GM18951 (cell line): ENCODE data around the gene MAP3K21.

Experiments
- POLR2A ChIP-seq: IDR thresholded peaks from 4 replicates; pipeline ENCODE4 v1.6.1; 2011; ENCODE audit warnings: mild to moderate bottlenecking; ENCODE audit not compliant: insufficient read length, insufficient read depth; ENCODE audit errors: extremely low read depth
- in situ Hi-C: fragments of 300-500 bp; cut with MboI; formaldehyde crosslinking; loops from one replicate; pipeline ENCODE4 v1.12.0; 2022; ENCODE audit warnings: low sequenced_read_pairs, mixed read lengths, inconsistent platforms; ENCODE audit not compliant: unreplicated experiment

The MAP3K21 gene

DNA sequence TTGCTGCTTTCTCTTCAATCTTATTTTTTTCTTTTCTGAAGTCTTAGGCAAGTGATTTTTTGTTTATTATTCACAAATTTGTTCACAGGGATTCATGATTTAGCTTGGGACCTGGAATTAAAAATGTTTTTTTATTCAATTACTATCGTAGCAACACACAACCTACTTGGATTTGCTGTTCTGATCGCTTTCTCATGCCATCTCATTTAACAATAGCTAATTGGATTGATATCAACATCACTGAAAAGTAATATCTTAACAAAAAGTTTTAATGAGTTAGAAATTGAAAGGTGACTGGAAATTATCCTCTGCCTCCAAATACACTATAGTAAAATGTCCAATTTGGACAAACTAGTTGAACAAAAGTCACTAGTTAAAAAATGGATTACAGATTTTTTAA, 32.4 kb downstream of the MAP3K21 start:
- in situ Hi-C loops: no loop called here
- no peak for TF ChIP-seq POLR2A

DNA sequence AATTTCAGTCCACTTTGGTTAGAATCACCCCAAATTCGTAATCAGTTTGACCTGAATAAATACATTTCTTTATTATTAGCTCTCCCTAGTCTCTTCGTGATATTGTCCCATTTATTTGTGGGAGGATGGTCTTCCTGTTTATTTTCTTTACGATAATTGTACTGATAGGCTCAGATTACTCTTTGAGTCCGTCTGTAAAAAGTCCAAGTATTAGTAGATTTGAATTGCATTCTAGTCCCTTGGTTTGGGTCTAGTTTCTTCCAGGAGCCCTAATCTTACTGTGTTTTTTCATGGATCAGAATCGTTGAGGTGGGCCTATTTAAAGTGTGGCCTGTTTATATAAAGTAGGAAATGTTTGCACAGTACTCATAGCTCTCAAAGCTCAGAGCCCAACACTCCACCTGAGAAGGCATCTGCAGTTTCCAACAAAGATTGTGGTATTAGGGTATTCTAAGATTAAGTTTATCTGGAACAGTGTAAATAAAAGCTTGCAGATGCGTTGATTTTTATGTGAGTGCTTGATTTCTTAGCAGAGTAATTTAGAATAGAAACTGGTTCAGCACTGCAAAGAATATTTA, 33.1 kb downstream of the MAP3K21 start:
- in situ Hi-C loops: no loop called here

DNA sequence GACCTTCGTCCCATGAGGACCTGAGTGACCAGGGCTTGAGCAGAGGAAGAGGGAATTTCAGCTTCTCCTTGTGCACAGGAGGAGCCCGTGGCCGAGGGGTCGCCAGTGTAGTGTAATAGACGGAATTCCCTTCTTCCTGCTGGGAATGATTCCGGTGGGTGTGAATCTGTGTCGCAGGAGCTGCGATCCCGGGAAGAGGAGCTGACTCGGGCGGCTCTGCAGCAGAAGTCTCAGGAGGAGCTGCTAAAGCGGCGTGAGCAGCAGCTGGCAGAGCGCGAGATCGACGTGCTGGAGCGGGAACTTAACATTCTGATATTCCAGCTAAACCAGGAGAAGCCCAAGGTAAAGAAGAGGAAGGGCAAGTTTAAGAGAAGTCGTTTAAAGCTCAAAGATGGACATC, 34.4 kb downstream of the MAP3K21 start:
- in situ Hi-C loops: no loop called here
- no peak for TF ChIP-seq POLR2A

More for the DNA sequence above, 33.1 kb downstream of the MAP3K21 start:
- TF ChIP-seq POLR2A: no peak

DNA sequence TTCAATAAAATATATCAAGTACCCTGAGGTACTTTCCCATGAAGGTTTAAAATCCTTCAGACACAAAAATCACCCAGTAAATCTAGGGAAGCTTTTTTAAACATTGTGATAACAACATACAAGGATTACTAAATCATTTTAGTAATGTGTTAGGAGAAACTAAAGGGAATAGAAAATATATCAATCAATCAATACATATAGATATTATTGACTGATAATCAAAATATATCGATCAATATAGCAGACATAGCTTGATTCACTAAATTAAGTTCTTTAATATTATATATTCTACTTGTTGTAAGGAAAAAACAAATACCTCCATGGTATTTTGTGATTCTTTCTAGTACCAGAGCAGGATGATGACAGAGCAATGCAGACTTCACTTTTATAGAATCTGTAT, 35.2 kb downstream of the MAP3K21 start:
- no peak for TF ChIP-seq POLR2A
- in situ Hi-C loops: no loop called here

DNA sequence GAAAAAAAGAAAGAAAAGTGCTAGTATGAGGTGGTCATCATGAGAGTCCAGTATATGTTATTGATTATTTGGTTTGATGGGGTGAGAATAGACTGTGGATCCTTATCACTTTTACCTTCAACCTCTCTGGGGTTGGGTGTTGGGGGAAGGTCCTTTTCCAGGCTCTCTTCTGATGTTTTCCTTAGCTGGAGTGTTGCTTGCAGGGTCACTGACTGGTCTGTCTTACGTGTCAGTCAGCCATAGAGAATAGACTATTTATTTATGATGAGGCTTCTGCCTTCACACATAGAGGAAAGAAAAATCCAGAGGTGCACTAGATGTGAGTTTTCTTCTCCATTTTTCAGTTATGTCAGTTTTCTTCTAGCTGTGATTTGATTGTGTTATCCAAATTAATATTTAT, 36.5 kb downstream of the MAP3K21 start:
- in situ Hi-C loops: no loop called here
- TF ChIP-seq POLR2A: no peak

- in situ Hi-C loops: no loop called here
- TF ChIP-seq POLR2A: no peak
Observed at GRCh38 chr1:233364695-233365539, 37.4 kb downstream of the MAP3K21 start.

DNA sequence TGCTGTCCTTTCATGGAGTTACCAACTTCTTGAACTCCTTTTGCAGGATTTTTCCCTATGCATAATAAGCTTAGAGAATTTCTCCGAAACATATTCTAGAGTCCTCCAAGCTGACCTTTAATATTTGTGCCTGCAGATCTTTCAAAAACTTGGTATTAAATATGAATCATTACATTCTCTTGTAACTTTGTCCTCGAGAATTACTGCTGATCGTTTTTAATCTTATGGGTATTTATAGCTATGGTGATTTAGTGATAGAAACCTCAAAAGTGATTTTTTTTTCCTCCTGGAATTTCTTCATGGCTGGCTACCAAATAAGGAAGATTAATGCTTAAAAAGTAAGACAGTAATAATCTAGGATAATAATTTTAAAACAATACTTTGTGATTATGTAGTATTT, 39.1 kb downstream of the MAP3K21 start:
- no peak for TF ChIP-seq POLR2A
- in situ Hi-C loops: no loop called here

- no peak for TF ChIP-seq POLR2A
- in situ Hi-C loops: no loop called here
Observed at GRCh38 chr1:233367057-233367803, 39.7 kb downstream of the MAP3K21 start.

- in situ Hi-C loops: no loop called here
- TF ChIP-seq POLR2A: no peak
Observed at GRCh38 chr1:233368106-233368788, 40.7 kb downstream of the MAP3K21 start.

GRCh38 chr1:233368789-233369130, 41.2 kb downstream of the MAP3K21 start:
- in situ Hi-C loops: no loop called here

GRCh38 chr1:233372218-233373120, 44.9 kb downstream of the MAP3K21 start:
- in situ Hi-C loops: no loop called here
- TF ChIP-seq POLR2A: no peak

More at GRCh38 chr1:233368789-233369130, 41.2 kb downstream of the MAP3K21 start:
- no peak for TF ChIP-seq POLR2A

- no peak for TF ChIP-seq POLR2A
- in situ Hi-C loops: no loop called here
Observed at GRCh38 chr1:233373226-233373625, 45.7 kb downstream of the MAP3K21 start.
